A549 treated with DMSO at 1 μM for 4 hours (cell line): ENCODE results near the gene APOOL. TPM values are rescaled to one million over a fixed set of nuclear protein-coding genes. Genes with fewer than 3 reads are reported as not detected.

ENCODE experiments used
- total RNA-seq: library from RNA; stranded (reverse); fragments of 200-300 nt; extraction: Qiagen RNA extraction; gene quantifications from 5 replicates; pipeline ENCODE4 v1.2.3, GENCODE V29; 2022; ENCODE audit warnings: low read depth

APOOL gene
- 7.2 to 9.5 TPM (median 9.1 TPM) in 5 replicates for total RNA-seq

DNA sequence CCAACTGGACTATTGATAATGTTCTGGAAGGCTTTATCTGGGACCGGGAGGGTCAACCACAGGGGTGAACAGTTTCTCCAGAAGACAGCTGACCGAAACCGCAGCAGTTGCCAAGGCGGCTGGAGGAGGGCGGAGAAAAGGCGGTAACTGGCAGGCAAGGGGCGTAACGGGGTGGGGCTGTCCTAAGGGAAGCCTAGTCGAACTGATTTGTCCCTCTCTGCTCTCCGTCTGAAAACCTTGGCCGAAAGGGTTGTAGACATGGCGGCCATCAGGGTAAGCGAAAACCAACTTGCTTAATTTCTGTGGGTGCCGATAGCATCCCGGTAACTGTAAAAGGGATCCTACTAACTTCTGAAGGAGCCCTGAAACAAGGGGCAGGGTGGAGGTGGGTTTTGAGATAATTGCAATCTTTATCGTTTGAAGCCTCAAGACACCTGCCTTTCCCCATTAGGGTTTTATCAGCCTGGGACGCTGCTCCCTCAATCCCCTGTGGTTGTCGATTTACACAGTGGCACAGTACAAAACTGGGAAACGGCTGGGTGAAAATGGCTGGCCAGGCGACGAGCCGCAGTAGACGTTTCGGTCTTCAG is at the start of gene APOOL:
APOOL (plus strand) TSS at position 223 of the 590 bp plus-strand sequence; CDS start at position 259, 36 bp downstream.

Other genes starting within 250 kb of the APOOL start
- not detected in 5 replicates for gene SATL1, start 239.9 kb downstream of the APOOL start, total RNA-seq
- gene ZNF711, start 240.1 kb downstream of the APOOL start, total RNA-seq = 0.88 to 1.1 TPM (median 1.0 TPM) in 5 replicates